Epithelial cell of proximal tubule (primary cell): Measurements from ENCODE around the gene PPP1R12B. TPM values are rescaled to one million over a fixed set of nuclear protein-coding genes. Genes with fewer than 3 reads are reported as not detected.
"Not testable (repeated sequence)": the region's sequence is repeated elsewhere in the genome, so short reads cannot be mapped to it uniquely, and the experiment has no call there.

ENCODE experiments used
- DNase-seq: peaks from one replicate; pipeline ENCODE4 v3.0.0-alpha.2; 2011; ENCODE audit warnings: low read depth
- H3K4me3 ChIP-seq: 2 replicates; pipeline ENCODE4 v1.5.1; 2011; ENCODE audit warnings: low read depth, mild to moderate bottlenecking, low read length
- total RNA-seq: library from RNA; depleted of rRNA; stranded (reverse); fragments of >200 nt; gene quantifications from 2 replicates; pipeline ENCODE4 v1.2.3, GENCODE V29; 2015
- TF ChIP-seq, protein P1 (sequence below): conservative IDR thresholded peaks from 2 replicates; pipeline ENCODE4 v1.5.1; 2012; ENCODE audit warnings: low read depth, mild to moderate bottlenecking, low read length

PPP1R12B gene
- total RNA-seq, 1 donor from 2014 or later: 21.6 TPM

DNA sequence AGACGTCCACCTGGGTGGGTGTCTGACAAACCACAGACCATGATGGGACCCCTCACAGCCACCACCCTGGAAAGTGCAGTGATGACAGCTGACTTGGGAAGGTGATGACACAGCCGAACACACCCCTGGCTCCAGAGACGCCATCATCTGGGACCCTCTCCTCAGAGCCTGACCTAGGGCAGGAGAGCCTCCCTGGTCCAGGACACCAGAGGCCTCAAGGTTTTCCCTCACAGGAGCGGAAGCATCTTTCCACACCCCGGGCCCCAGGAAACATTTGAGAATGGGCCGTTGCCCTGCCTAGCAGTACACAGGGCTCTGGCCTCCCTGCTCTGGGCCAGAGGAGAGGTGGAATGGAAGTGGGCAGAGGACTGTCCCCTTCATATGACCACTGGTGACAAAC is 282.0 kb downstream of the PPP1R12B start:
- H3K4me3 ChIP-seq: no peak overlapping the region
- TF ChIP-seq, protein P1, sequence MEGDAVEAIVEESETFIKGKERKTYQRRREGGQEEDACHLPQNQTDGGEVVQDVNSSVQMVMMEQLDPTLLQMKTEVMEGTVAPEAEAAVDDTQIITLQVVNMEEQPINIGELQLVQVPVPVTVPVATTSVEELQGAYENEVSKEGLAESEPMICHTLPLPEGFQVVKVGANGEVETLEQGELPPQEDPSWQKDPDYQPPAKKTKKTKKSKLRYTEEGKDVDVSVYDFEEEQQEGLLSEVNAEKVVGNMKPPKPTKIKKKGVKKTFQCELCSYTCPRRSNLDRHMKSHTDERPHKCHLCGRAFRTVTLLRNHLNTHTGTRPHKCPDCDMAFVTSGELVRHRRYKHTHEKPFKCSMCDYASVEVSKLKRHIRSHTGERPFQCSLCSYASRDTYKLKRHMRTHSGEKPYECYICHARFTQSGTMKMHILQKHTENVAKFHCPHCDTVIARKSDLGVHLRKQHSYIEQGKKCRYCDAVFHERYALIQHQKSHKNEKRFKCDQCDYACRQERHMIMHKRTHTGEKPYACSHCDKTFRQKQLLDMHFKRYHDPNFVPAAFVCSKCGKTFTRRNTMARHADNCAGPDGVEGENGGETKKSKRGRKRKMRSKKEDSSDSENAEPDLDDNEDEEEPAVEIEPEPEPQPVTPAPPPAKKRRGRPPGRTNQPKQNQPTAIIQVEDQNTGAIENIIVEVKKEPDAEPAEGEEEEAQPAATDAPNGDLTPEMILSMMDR: no peak
- no peak for DNase-seq

DNA sequence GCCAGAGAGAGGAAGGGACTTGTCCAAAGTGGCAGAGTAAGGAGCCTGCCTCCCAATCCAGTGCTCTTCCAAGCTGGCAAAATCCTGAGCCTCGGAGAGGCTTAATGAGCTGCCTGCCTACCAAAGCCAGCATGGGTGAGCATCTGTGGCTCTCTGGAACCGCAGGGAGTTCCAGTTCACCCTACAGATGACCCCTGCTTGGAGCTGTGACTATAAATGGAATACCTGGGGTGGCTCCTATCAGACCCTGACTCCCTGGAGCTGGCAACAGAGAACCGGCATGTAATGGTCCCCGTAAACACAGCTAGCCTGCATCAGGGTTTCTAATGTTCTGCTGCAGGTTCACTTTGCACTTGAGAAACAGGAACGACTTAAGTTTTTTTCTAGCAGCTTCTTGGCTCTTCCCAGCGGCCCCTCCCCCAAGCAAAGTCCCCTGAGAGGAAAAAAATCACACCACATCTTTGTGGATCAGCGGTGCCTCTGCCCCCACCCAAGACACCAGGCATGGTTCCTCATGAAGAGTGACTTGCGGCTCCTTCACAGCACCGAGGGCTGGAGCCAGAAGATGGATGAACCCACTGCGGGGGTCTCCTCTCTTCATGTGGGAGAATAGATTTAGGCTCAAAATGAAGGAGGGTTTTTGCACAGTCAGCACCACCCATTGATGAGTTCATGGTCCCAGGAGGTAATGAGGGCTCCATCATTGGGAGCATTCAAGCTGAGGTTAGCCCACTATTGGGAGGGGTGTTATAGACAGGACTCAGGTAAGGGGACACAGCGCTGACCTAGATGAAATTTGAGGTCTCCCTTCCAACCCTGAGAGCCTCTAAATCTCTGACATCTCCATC is 282.8 kb downstream of the PPP1R12B start:
- TF ChIP-seq, protein P1: no peak
- DNase-seq: no peak
- H3K4me3 ChIP-seq: no peak overlapping the region

DNA sequence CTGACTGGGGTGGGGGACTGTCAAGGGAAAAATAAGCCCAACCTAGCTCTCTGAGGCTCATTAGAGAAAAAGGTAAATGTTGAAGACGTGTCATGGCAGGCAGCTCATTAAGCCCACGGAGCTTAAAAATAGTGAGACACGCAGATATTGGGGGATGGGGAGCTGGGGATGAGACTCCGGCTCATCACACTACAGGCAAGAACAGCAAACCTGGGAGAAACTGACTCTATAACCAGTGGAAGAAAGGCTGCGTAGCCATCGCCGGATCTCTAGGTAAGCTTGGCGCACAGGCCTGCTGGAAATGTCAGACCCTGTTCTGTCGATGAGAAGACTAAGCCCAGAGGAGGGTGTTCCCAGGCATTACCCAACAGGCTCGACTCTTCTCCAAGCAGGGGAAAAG is 283.7 kb downstream of the PPP1R12B start:
- no peak for DNase-seq
- no peak overlapping the region for H3K4me3 ChIP-seq
- TF ChIP-seq, protein P1: no peak

DNA sequence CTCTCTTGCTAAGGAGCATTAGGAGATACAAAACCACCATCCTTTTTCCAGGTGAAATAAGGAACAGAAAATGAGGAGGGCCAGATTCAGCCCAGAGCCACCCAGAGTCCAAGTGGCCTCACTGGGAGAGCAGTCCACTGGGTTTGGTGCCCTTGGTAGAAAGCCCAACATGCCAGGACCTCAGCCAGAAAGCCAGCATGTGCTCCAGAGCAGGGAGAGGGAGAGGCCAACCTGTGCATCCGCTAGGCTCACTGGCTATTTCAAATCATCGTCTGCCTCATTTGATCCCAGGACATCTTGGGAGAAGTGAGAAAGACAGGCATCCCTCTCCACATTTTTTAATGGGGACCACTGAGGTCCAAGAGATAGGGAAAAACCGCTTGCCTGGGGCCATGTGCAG is 287.7 kb downstream of the PPP1R12B start:
- DNase-seq, H3K4me3 ChIP-seq: not testable (repeated sequence)

DNA sequence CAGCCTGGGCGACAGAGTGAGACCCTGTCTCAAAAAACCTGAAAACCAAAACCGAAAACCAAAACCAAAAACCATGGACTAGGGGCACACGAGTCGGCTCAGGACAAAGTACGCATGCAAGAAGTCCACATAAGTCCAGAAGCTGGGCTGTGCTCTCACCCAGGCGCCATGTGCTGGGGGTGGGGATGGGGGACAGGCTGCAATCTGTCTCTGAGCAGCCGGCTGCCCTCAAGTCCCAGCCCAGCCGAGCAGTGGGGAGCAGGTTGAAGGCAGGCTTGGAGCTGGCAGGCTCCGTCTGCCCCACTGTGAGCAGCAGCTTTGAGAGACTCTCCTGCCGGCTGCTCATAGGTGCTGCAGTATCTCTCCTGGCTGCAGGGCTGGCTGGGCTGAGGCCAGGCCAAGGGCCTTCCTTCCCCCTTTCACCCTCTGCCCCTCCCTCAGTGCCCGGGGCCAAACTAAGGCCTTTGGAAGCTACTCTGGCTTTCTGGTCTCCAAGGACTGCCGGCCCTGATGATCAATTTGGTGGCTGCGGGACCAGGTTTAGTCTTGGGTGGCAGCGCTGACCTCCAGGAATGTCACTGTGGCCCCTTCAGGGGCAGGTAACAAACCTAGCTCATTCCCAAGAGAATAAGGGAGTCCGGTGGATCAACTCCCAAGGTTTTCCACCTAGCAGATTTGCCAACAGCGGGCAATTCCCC is 289.0 kb downstream of the PPP1R12B start:
- DNase-seq, H3K4me3 ChIP-seq: not testable (repeated sequence)

DNA sequence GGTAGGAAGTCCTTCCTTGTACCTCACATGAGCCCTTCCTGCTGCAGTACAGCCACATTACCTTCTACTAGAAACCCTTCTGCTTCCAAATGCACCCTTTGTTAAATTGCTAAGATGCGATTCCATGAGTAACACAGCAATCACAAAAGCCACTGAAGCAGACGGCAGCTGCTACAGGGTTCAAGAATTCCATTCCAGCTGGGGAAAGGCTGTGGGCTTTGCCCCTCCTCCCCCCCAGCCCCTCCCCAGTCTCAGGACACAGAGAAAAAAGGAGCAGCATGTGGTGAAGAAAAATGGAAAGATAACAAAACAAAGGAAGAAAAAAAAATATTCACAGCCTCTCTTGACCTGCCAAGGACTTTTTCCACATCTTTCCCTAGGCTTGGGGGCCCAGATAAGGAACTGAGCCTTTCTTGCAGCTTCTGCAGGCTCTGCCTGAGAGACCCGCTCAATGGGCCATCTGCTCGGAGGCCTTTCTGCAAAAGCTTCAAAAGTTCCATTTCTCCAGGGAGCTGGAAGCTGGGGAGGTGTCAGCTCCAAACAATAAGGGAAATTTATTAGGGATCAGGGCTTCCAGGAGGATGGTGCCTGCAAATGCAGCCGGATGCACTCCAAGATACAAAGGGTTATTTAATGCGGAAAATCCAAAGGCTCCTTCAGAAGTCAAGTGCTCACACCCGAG is 289.7 kb downstream of the PPP1R12B start:
- H3K4me3 ChIP-seq: no peak overlapping the region
- TF ChIP-seq, protein P1: no peak
- no peak for DNase-seq

DNA sequence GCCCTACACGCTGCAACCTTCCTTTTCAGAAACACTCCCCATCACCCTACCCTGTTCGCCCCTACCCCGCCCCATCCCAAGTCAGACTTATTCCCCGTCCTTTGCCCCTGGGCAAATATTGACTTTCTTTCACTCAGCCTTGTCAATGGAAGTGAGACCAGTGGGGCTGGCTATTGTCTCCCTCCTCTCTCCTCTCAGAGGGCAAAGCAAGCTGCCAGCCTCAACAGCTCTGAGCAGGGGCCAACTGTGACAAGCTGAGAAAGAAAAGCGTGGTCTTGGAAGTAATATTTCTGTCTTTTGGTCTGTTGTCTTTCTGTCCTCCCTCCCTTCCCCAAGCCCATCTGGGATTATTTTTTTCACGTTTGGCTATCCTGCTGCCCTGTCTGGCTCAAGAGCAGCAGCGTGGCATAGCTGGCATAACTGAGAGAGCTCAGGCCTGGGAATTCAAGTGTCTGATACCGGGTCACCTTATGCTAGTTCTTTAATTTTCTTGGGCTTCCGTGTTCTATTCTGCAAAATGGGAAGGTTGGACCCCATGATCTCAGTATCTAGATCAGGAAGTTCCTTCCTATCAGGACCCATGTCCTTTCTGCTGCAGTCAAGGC is 290.3 kb downstream of the PPP1R12B start:
- DNase-seq, H3K4me3 ChIP-seq: not testable (repeated sequence)

DNA sequence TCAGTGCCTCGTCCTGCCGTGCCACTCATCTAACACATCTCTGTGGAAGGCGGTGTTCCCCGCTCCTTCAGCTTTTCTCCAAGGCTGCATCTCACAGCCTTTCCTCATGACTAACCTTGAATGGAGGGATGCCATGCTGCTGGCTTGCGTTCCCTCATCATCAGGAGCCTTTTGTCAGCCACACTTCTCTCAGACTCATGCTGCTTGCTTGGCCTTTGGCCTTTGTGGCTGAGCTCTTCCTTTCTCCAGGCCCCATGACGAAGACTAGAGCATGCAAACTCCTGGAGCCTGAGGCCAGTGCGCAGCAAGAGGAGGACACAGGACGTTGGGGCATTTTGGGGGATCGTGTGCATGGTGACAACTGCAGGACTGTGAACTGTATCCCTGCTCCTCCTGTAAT is 291.0 kb downstream of the PPP1R12B start:
- no peak for DNase-seq
- TF ChIP-seq, protein P1: no peak
- no peak overlapping the region for H3K4me3 ChIP-seq
